Neural crest cell (in vitro differentiated cells): ENCODE results near the gene DRG2. TPM values are rescaled to one million over a fixed set of nuclear protein-coding genes. Genes with fewer than 3 reads are reported as not detected.
A peak's percentile ranks its signal among the peaks of the same experiment; 100 is the strongest.

Source experiments
- DNase-seq: peaks from one replicate; pipeline ENCODE4 v3.0.0; 2021; ENCODE audit warnings: low read depth, mixed read lengths, low spot score
- H3K27ac Mint-ChIP-seq: one replicate; pipeline ENCODE4 v1.8.0; 2021; ENCODE audit warnings: mild to moderate bottlenecking, mixed read lengths; ENCODE audit not compliant: unreplicated experiment
- H3K27me3 Mint-ChIP-seq: 2 replicates; pipeline ENCODE4 v1.8.0; 2021; ENCODE audit warnings: low read depth, mild to moderate bottlenecking, mixed read lengths
- H3K36me3 Mint-ChIP-seq: 2 replicates; pipeline ENCODE4 v1.8.0; 2021; ENCODE audit warnings: low read depth, mild to moderate bottlenecking, mixed read lengths
- H3K4me1 Mint-ChIP-seq: 2 replicates; pipeline ENCODE4 v1.8.0; 2021; ENCODE audit warnings: mixed read lengths
- H3K4me3 Mint-ChIP-seq: one replicate; pipeline ENCODE4 v1.8.0; 2021; ENCODE audit warnings: mild to moderate bottlenecking, mixed read lengths
- H3K9me3 Mint-ChIP-seq: 2 replicates; pipeline ENCODE4 v1.8.0; 2021; ENCODE audit warnings: mixed read lengths
- CTCF ChIP-seq: fragments of 200-600 bp; sonication (generic); conservative IDR thresholded peaks from 2 replicates; pipeline ENCODE4 v1.5.0; 2021; ENCODE audit warnings: antibody characterized with exemption, mild to moderate bottlenecking
- total RNA-seq: library from RNA; stranded (reverse); gene quantifications from 2 replicates; pipeline ENCODE4 v1.2.1, GENCODE V29; 2021

Gene DRG2
- total RNA-seq, 1 donor from 2014 or later, result 40.3 TPM

- H3K27ac Mint-ChIP-seq, result no peak overlapping the region
- peaks cover 6% of the 10 kb centered on the region for H3K4me1 Mint-ChIP-seq
- no peak for DNase-seq
Observed at GRCh38 chr17:18093616-18094408, 6.1 kb downstream of the DRG2 start.

GRCh38 chr17:18094409-18094807 lies 6.7 kb downstream of the DRG2 start:
- no peak for TF ChIP-seq CTCF
- no peaks in the 10 kb centered on the region for H3K27me3 Mint-ChIP-seq
- no peak for DNase-seq
- H3K4me3 Mint-ChIP-seq, result no peak overlapping the region
- peaks cover 4% of the 10 kb centered on the region for H3K4me1 Mint-ChIP-seq
- H3K27ac Mint-ChIP-seq, result no peak overlapping the region
- peaks cover 6% of the 10 kb centered on the region for H3K36me3 Mint-ChIP-seq
- no peaks in the 10 kb centered on the region for H3K9me3 Mint-ChIP-seq

More at GRCh38 chr17:18093616-18094408, 6.1 kb downstream of the DRG2 start:
- Mint-ChIP-seq H3K9me3 (no peaks in the 10 kb centered on the region), H3K4me3 (no peak overlapping the region), H3K36me3 (peaks cover 6% of the 10 kb centered on the region), H3K27me3 (no peaks in the 10 kb centered on the region)
- TF ChIP-seq CTCF, result peak; percentile 51

GRCh38 chr17:18099516-18099915 lies 11.8 kb downstream of the DRG2 start:
- Mint-ChIP-seq H3K27ac (no peak overlapping the region), H3K4me1 (no peaks in the 10 kb centered on the region), H3K36me3 (no peaks in the 10 kb centered on the region), H3K4me3 (no peak overlapping the region), H3K27me3 (no peaks in the 10 kb centered on the region), H3K9me3 (no peaks in the 10 kb centered on the region)
- DNase-seq, result no peak
- TF ChIP-seq CTCF, result no peak

- H3K4me3 Mint-ChIP-seq, result no peak overlapping the region
- no peak for DNase-seq
- no peaks in the 10 kb centered on the region for H3K36me3 Mint-ChIP-seq
- no peak for TF ChIP-seq CTCF
- no peak overlapping the region for H3K27ac Mint-ChIP-seq
- H3K9me3 Mint-ChIP-seq, result no peaks in the 10 kb centered on the region
- no peaks in the 10 kb centered on the region for H3K27me3 Mint-ChIP-seq
- no peaks in the 10 kb centered on the region for H3K4me1 Mint-ChIP-seq
Observed at GRCh38 chr17:18100616-18101015, 12.9 kb downstream of the DRG2 start.

GRCh38 chr17:18101828-18102227 lies 14.1 kb downstream of the DRG2 start:
- H3K27me3 Mint-ChIP-seq, result no peaks in the 10 kb centered on the region
- no peak overlapping the region for H3K4me3 Mint-ChIP-seq
- H3K36me3 Mint-ChIP-seq, result no peaks in the 10 kb centered on the region
- TF ChIP-seq CTCF, result no peak
- no peak for DNase-seq
- H3K9me3 Mint-ChIP-seq, result no peaks in the 10 kb centered on the region
- no peak overlapping the region for H3K27ac Mint-ChIP-seq
- H3K4me1 Mint-ChIP-seq, result no peaks in the 10 kb centered on the region
